GM23338 (cell line): Measurements from ENCODE around the gene CDK4. TPM values are rescaled to one million over a fixed set of nuclear protein-coding genes. Genes with fewer than 3 reads are reported as not detected.

Experiments used
- ATAC-seq: fragments of 200-7000 bp; cut with Tn5 transposase; 3 replicates; pipeline ENCODE4 v1.9.1; 2020
- DNase-seq: peaks from one replicate; pipeline ENCODE4 v3.0.0-alpha.2; 2015; ENCODE audit warnings: low spot score
- H2AFZ ChIP-seq: fragments of 200-600 bp; sonication (generic); 2 replicates; pipeline ENCODE4 v1.8.0; 2016; ENCODE audit warnings: antibody characterized with exemption, mild to moderate bottlenecking, moderate library complexity
- H3F3A ChIP-seq: fragments of 200-600 bp; sonication (generic); replicated peaks from 2 replicates; pipeline ENCODE4 v1.8.0; 2017; ENCODE audit warnings: antibody characterized with exemption, mixed run types, low read depth
- H3K27ac ChIP-seq: fragments of 200-600 bp; sonication (generic); 2 replicates; pipeline ENCODE4 v1.6.1; 2016; ENCODE audit warnings: low read depth
- H3K27me3 ChIP-seq: fragments of 200-600 bp; sonication (generic); 2 replicates; pipeline ENCODE4 v1.8.0; 2016; ENCODE audit warnings: mild to moderate bottlenecking, mixed run types, moderate library complexity; ENCODE audit not compliant: insufficient read depth
- H3K36me3 ChIP-seq: fragments of 200-600 bp; sonication (generic); 2 replicates; pipeline ENCODE4 v1.8.0; 2016; ENCODE audit warnings: mild to moderate bottlenecking; ENCODE audit not compliant: insufficient read depth
- H3K4me1 ChIP-seq: fragments of 200-600 bp; sonication (generic); 2 replicates; pipeline ENCODE4 v1.8.0; 2016; ENCODE audit warnings: mild to moderate bottlenecking, moderate library complexity; ENCODE audit not compliant: insufficient read depth
- H3K4me2 ChIP-seq: fragments of 200-600 bp; sonication (generic); 2 replicates; pipeline ENCODE4 v1.7.1; 2017; ENCODE audit warnings: mixed run types
- H3K4me3 ChIP-seq: fragments of 200-600 bp; sonication (generic); 2 replicates; pipeline ENCODE4 v1.6.1; 2016; ENCODE audit warnings: mixed run types
- H3K79me2 ChIP-seq: fragments of 200-600 bp; sonication (generic); replicated peaks from 2 replicates; pipeline ENCODE4 v1.8.0; 2017; ENCODE audit warnings: mild to moderate bottlenecking; ENCODE audit not compliant: insufficient read depth
- H3K9me2 ChIP-seq: fragments of 200-600 bp; sonication (generic); 2 replicates; pipeline ENCODE4 v1.8.0; 2017; ENCODE audit not compliant: insufficient read depth
- H4K20me1 ChIP-seq: fragments of 200-600 bp; sonication (generic); replicated peaks from 2 replicates; pipeline ENCODE4 v1.8.0; 2017; ENCODE audit warnings: mild to moderate bottlenecking; ENCODE audit not compliant: insufficient read depth
- H3K27ac Mint-ChIP-seq: 2 replicates; pipeline ENCODE4 v1.8.0; 2020; ENCODE audit warnings: inconsistent platforms, mild to moderate bottlenecking, moderate library complexity, mixed read lengths
- H3K27me3 Mint-ChIP-seq: 3 replicates; pipeline ENCODE4 v1.8.0; 2022; ENCODE audit warnings: low read depth, mild to moderate bottlenecking, moderate library complexity, mixed read lengths, inconsistent platforms; ENCODE audit not compliant: insufficient read depth, poor library complexity
- H3K36me3 Mint-ChIP-seq: 3 replicates; pipeline ENCODE4 v1.8.0; 2021; ENCODE audit warnings: low read depth, mild to moderate bottlenecking, inconsistent platforms, moderate library complexity, mixed read lengths
- H3K4me1 Mint-ChIP-seq: 3 replicates; pipeline ENCODE4 v1.8.0; 2020; ENCODE audit warnings: mild to moderate bottlenecking, inconsistent platforms, mixed read lengths
- H3K4me3 Mint-ChIP-seq: 3 replicates; pipeline ENCODE4 v1.8.0; 2021; ENCODE audit warnings: moderate library complexity, mild to moderate bottlenecking, inconsistent platforms, mixed read lengths
- H3K9me3 Mint-ChIP-seq: 3 replicates; pipeline ENCODE4 v1.8.0; 2020; ENCODE audit warnings: moderate library complexity, mild to moderate bottlenecking, inconsistent platforms, mixed read lengths
- CREB1 ChIP-seq: fragments of 250-450 bp; sonication (Bioruptor Pico); IDR thresholded peaks from 2 replicates; pipeline ENCODE4 v1.5.0; 2020; ENCODE audit warnings: low read depth, mild to moderate bottlenecking, moderate library complexity
- EZH2 ChIP-seq: fragments of 200-600 bp; sonication (generic); IDR thresholded peaks from one replicate; pipeline ENCODE4 v1.8.0; 2017; ENCODE audit warnings: antibody characterized with exemption, mild to moderate bottlenecking, low read depth; ENCODE audit not compliant: unreplicated experiment
- EZH2phosphoT487 ChIP-seq: fragments of 200-600 bp; sonication (generic); IDR thresholded peaks from one replicate; pipeline ENCODE4 v1.8.1; 2018; ENCODE audit warnings: antibody characterized with exemption; ENCODE audit not compliant: unreplicated experiment
- JUNB ChIP-seq: IDR thresholded peaks from one replicate; pipeline ENCODE4 v1.6.1; 2016; ENCODE audit warnings: antibody characterized with exemption; ENCODE audit not compliant: unreplicated experiment
- NANOG ChIP-seq: IDR thresholded peaks from 2 replicates; pipeline ENCODE4 v1.6.1; 2016; ENCODE audit warnings: antibody characterized with exemption, borderline replicate concordance
- REST ChIP-seq: IDR thresholded peaks from one replicate; pipeline ENCODE4 v1.6.1; 2018; ENCODE audit warnings: antibody characterized with exemption; ENCODE audit not compliant: unreplicated experiment
- STAT1 ChIP-seq: IDR thresholded peaks from one replicate; pipeline ENCODE4 v1.6.1; 2016; ENCODE audit warnings: antibody characterized with exemption; ENCODE audit not compliant: unreplicated experiment
- ZNF114 ChIP-seq: fragments of 250-450 bp; sonication (Bioruptor Pico); IDR thresholded peaks from 2 replicates; pipeline ENCODE4 v1.5.0; 2020; ENCODE audit warnings: mild to moderate bottlenecking, moderate library complexity
- ZNF462 ChIP-seq: fragments of 250-450 bp; sonication (Bioruptor Pico); IDR thresholded peaks from 2 replicates; pipeline ENCODE4 v1.5.0; 2020; ENCODE audit warnings: mild to moderate bottlenecking, moderate library complexity
- polyA plus RNA-seq: library from polyadenylated mRNA; unstranded; fragments of >200 nt; fragmentation: Nextera tagmentation; extraction: Ambion mirVana; gene quantifications from 2 replicates; pipeline ENCODE4 v1.2.1, GENCODE V29; 2016
- total RNA-seq: library from RNA; depleted of rRNA; stranded (reverse); fragments of >200 nt; shearing (Covaris generic); gene quantifications from 2 replicates; pipeline ENCODE4 v1.2.3, GENCODE V29; 2014

The CDK4 gene
- total and polyA plus RNA-seq, 2 experiments from 2014 or later = 105 to 198 TPM

GRCh38 chr12:57781801-57782200 lies 29.7 kb upstream of the CDK4 start (continued):
- no peak for TF ChIP-seq ZNF462 (CRISPR knock-in tag)
- no peak for TF ChIP-seq EZH2
- no peak for TF ChIP-seq STAT1
- no peak for TF ChIP-seq EZH2phosphoT487
- TF ChIP-seq JUNB = no peak
- no peak for TF ChIP-seq ZNF114 (CRISPR knock-in tag)

GRCh38 chr12:57781244-57781643 lies 29.1 kb upstream of the CDK4 start:
- Histone ChIP-seq H3K4me3 (no peak overlapping the region), H3K36me3 (peaks cover 9% of the 10 kb centered on the region; the same call in 1 of the 2 replicates), H3K27me3 (no peaks in the 10 kb centered on the region), H3K4me2 (no peak overlapping the region), H3K27ac (no peak overlapping the region), H3K9me2 (no peaks in the 10 kb centered on the region), H3K4me1 (peaks cover 5% of the 10 kb centered on the region; the same call in 1 of the 2 replicates), H3K79me2 (peaks cover 18% of the 10 kb centered on the region), H4K20me1 (no peaks in the 10 kb centered on the region; the same call in 1 of the 2 replicates), H2AFZ (no peak overlapping the region), H3F3A (no peaks in the 10 kb centered on the region)
- peaks cover 4% of the 10 kb centered on the region; the same call in 1 of the 3 replicates for H3K4me1 Mint-ChIP-seq
- H3K9me3 Mint-ChIP-seq = no peaks in the 10 kb centered on the region
- DNase-seq (no peak), ATAC-seq (no peak)
- H3K4me3 Mint-ChIP-seq = no peak overlapping the region
- peaks cover 15% of the 10 kb centered on the region for H3K36me3 Mint-ChIP-seq
- H3K27ac Mint-ChIP-seq = no peak overlapping the region
- H3K27me3 Mint-ChIP-seq = peaks cover 4% of the 10 kb centered on the region
- no peak for TF ChIP-seq JUNB
- no peak for TF ChIP-seq CREB1
- TF ChIP-seq REST = no peak
- no peak for TF ChIP-seq STAT1
- TF ChIP-seq NANOG = no peak
